Muscle layer of duodenum (tissue), 2 donors: ENCODE measurements around the gene GRIN1.
A peak's percentile ranks its signal among the peaks of the same experiment; 100 is the strongest.

Experiments
- H3K27ac ChIP-seq: one replicate; pipeline ENCODE4 v1.7.0; 2013; ENCODE audit warnings: mild to moderate bottlenecking, low read length
- H3K27me3 ChIP-seq: one replicate; pipeline ENCODE4 v1.7.0; 2013; ENCODE audit warnings: low read depth, mild to moderate bottlenecking, control low read depth, low read length
- H3K36me3 ChIP-seq, 2 donors: one replicate each; pipeline ENCODE4 v1.7.0; 2013; ENCODE audit warnings: low read length in 2 of 2, control low read depth in 1 of 2, mild to moderate bottlenecking in 1 of 2; ENCODE audit not compliant: insufficient read depth in 2 of 2, control insufficient read depth in 1 of 2
- H3K4me1 ChIP-seq, 2 donors: one replicate each; pipeline ENCODE4 v1.7.0; 2013; ENCODE audit warnings: low read length in 2 of 2, mild to moderate bottlenecking in 2 of 2, control low read depth in 1 of 2, moderate library complexity in 1 of 2; ENCODE audit not compliant: insufficient read depth in 2 of 2, control insufficient read depth in 1 of 2
- H3K4me3 ChIP-seq, 2 donors: one replicate each; pipeline ENCODE4 v1.7.0; 2013; ENCODE audit warnings: low read length in 2 of 2, low read depth in 1 of 2, mild to moderate bottlenecking in 1 of 2
- H3K9me3 ChIP-seq, 2 donors: one replicate each; pipeline ENCODE4 v1.7.0; 2013; ENCODE audit warnings: low read length in 2 of 2, control low read depth in 1 of 2, mild to moderate bottlenecking in 1 of 2; ENCODE audit not compliant: control insufficient read depth in 1 of 2
- donor health status: healthy.

The GRIN1 gene

DNA sequence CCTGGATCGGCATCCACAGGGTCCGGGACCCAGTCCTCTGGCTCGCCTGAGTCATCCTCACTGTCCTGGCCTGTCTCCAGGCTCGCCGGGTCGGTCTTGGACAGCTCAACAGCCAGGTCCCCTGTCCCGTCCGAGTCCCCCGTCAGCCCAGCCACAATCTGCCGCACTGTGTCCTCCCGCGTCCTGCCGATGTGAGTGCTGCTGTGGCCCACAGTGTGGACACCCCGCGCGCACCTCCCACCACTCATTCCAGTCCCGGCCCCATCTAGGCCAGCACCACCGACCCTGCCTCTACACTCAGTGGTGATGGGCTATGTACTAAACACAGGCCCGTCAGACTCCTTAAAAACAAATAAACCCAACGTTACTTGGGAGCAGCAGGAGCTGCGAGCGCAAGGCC lies 42.7 kb downstream of the GRIN1 start:
- H3K36me3 ChIP-seq: peaks cover 28 to 100% of the 10 kb centered on the region in 2 donors
- H3K27me3 ChIP-seq: no peaks in the 10 kb centered on the region
- no peak overlapping the region for H3K4me3 ChIP-seq
- H3K9me3 ChIP-seq: no peaks in the 10 kb centered on the region
- H3K27ac ChIP-seq: no peak overlapping the region
- peaks cover 1 to 12% of the 10 kb centered on the region in 2 donors for H3K4me1 ChIP-seq

DNA sequence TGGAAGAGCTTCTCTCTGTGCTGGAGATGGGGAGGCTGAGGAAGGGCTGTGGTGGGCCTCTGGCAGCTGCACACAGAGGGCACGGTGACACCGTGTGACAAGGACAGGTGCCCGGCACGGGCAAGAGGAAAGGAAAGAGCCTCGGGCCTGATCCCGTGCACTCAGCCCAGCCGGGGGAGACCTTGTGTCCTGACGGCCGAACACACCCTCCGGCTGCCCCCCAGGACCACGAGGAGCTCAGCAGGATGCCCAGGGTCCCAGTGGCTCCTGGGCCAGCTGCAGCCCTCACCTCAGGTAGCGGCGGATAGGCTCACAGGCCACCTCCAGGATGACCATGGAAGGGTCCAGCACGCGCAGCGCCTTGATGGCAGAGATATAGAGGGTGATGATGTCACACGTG lies 43.9 kb downstream of the GRIN1 start:
- Histone ChIP-seq H3K4me1 (peaks cover 11 to 24% of the 10 kb centered on the region in 2 donors), H3K36me3 (peaks cover 28 to 94% of the 10 kb centered on the region in 2 donors), H3K27me3 (no peaks in the 10 kb centered on the region), H3K9me3 (no peaks in the 10 kb centered on the region), H3K27ac (no peak overlapping the region), H3K4me3 (no peak overlapping the region)

DNA sequence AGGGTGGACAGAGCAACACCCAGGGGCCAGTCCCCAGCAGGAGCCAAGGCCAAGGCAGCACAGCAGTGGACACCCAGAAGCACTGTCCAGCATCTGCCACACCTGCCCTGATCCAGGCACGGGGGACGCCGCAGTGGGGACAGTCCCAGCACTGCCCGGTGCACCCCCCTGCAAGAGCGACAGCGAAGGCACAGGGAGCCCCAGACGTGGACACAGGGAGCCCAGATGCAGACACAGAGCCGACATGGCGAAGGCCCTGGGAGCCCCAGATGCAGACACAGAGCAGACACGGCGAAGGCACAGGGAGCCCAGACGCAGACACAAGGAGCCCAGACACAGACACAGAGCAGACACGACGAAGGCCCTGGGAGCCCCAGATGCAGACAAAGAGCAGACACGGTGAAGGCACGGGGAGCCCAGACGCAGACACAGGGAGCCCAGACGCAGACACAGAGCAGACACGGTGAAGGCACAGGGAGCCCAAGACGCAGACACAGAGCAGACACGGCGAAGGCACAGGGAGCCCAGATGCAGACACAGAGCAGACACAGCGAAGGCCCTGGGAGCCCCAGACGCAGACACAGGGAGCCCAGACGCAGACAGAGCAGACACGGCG lies 45.1 kb downstream of the GRIN1 start:
- no peak overlapping the region for H3K27ac ChIP-seq
- H3K9me3 ChIP-seq: no peaks in the 10 kb centered on the region
- peaks cover 28 to 92% of the 10 kb centered on the region in 2 donors for H3K36me3 ChIP-seq
- H3K27me3 ChIP-seq: no peaks in the 10 kb centered on the region
- peaks cover 11 to 26% of the 10 kb centered on the region in 2 donors for H3K4me1 ChIP-seq
- no peak overlapping the region for H3K4me3 ChIP-seq

DNA sequence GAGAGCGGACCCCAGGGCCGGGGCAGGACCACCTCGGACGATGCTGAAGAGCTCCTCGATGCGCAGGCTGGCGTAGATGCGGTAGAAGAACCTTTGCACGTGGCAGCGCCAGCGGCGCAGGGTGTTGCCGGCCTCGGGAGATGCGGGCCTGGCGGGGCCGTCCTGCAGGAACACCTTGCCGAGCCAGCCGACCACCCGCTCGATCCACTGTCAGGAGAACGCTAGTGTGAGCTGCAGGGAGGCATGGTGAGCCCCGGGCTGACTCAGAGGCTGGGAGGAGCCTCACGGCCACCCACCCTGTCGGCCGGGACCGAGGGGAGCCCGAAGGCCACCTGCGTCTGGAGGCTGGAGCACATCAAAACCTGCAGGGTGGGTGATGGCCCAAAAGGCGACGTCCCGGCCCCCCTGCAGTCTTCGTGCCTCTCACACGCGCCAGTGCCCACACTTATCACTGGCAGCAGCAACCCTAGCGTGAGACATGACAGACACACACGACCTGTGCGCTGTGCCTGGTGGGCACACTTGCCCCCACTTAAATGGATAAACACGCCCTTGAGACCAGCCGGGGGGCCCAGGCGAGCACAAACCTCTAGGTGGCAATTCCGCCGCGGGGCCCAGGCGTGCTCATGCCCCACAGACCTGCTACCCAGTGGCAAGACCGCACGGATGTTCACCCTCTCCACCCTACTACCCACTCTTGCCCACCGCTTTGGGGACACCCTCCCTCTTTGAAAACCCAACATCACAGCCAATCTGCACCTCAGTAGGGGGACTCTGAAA lies 46.1 kb downstream of the GRIN1 start:
- no peak overlapping the region for H3K4me3 ChIP-seq
- H3K27ac ChIP-seq: no peak overlapping the region
- no peaks in the 10 kb centered on the region for H3K27me3 ChIP-seq
- peaks cover 11 to 36% of the 10 kb centered on the region in 2 donors for H3K4me1 ChIP-seq
- peaks cover 23 to 87% of the 10 kb centered on the region in 2 donors for H3K36me3 ChIP-seq
- H3K9me3 ChIP-seq: no peaks in the 10 kb centered on the region

DNA sequence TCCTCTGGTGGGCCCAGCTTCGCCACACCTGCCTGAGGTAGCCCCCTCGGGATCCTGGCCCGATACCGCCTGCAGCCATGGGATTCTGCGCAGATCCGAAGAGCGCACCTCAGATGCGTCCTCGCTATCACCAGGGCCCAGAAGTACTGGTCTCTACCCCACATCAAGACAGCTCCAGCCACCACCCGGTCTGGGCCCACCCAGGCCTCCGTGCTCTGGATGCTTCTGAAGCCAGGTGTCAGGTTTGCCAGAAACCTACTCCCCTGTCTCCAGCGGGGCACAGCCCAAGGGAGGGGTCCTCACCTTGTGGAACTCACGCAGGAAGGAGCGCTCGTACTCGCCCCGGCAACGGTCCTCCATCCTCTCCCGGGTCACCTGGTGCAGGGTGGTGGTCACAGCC lies 47.0 kb downstream of the GRIN1 start:
- H3K4me3 ChIP-seq: no peak overlapping the region
- no peak overlapping the region for H3K27ac ChIP-seq
- H3K9me3 ChIP-seq: no peaks in the 10 kb centered on the region
- no peaks in the 10 kb centered on the region for H3K27me3 ChIP-seq
- peaks cover 20 to 86% of the 10 kb centered on the region in 2 donors for H3K36me3 ChIP-seq
- H3K4me1 ChIP-seq: peaks cover 11 to 43% of the 10 kb centered on the region in 2 donors

DNA sequence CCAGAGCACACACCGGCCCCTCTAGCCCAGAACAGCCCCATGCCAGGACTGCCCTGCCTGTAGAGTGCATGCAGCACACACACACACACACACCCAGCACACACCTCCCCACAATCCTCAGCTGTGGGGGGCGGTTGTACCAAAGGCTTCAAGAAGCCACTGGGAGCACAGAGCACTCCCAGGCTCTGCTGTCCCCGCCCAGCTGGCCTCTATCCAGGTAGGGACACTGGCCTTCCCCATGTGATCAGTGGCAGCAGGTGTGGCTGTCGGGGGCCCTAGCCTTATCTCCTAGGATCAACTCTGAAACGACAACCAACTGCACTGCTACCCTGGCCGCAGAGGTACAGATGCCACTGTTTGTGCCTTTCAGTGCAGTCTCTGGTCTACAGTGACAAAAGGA lies 47.4 kb downstream of the GRIN1 start:
- peaks cover 22 to 85% of the 10 kb centered on the region in 2 donors for H3K36me3 ChIP-seq
- no peak overlapping the region for H3K27ac ChIP-seq
- peak overlapping the region; percentile 86 to 100 for H3K4me3 ChIP-seq
- peaks cover 11 to 43% of the 10 kb centered on the region in 2 donors for H3K4me1 ChIP-seq
- no peaks in the 10 kb centered on the region for H3K27me3 ChIP-seq
- H3K9me3 ChIP-seq: no peaks in the 10 kb centered on the region

DNA sequence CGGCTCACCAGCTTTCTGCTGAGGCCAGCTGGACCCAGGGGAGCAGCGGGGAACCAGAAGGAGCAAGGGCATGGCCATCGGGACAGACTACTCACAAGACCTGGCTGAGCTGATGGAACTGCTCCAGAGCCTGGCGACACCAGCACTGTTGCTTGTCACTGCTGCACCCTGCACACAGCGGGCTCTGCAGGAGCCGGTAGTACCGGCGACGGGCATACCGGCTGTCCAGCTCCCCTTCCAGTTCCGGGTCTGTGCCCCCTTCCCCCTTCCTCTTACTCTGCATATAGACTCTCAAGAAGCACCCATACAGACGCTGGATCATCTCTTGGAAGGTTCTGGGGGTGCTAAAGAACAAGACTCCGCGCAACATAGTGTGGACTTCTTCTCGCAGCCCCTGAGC lies 48.4 kb downstream of the GRIN1 start:
- Histone ChIP-seq H3K27me3 (no peaks in the 10 kb centered on the region), H3K9me3 (no peaks in the 10 kb centered on the region), H3K4me1 (peaks cover 11 to 43% of the 10 kb centered on the region in 2 donors), H3K27ac (no peak overlapping the region), H3K36me3 (peaks cover 22 to 75% of the 10 kb centered on the region in 2 donors), H3K4me3 (peak overlapping the region; percentile 86 to 100)

DNA sequence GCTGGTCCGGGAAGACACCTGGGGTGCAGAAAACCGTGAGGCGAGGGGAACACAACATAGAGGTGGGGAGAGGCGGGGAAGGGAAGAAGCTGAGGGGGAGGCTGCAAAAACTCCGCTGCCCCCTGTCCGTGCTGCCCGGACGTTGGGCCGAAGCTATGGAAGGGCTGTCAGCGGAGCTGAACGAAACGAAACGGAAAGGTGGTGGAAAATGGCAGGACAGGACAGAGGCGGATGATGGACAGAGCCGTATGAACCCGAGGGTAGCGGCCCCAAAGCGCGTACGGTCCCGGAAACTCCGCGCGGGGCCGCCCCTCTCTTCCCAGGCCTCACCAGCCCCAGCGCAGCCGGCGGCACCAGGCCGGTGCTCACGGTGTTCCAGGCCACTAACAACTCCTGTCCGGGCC lies 49.1 kb downstream of the GRIN1 start:
- peaks cover 11 to 43% of the 10 kb centered on the region in 2 donors for H3K4me1 ChIP-seq
- H3K9me3 ChIP-seq: no peaks in the 10 kb centered on the region
- H3K4me3 ChIP-seq: peak overlapping the region; percentile 86 to 100
- no peaks in the 10 kb centered on the region for H3K27me3 ChIP-seq
- H3K27ac ChIP-seq: peak overlapping the region; percentile 71
- peaks cover 20 to 68% of the 10 kb centered on the region in 2 donors for H3K36me3 ChIP-seq

DNA sequence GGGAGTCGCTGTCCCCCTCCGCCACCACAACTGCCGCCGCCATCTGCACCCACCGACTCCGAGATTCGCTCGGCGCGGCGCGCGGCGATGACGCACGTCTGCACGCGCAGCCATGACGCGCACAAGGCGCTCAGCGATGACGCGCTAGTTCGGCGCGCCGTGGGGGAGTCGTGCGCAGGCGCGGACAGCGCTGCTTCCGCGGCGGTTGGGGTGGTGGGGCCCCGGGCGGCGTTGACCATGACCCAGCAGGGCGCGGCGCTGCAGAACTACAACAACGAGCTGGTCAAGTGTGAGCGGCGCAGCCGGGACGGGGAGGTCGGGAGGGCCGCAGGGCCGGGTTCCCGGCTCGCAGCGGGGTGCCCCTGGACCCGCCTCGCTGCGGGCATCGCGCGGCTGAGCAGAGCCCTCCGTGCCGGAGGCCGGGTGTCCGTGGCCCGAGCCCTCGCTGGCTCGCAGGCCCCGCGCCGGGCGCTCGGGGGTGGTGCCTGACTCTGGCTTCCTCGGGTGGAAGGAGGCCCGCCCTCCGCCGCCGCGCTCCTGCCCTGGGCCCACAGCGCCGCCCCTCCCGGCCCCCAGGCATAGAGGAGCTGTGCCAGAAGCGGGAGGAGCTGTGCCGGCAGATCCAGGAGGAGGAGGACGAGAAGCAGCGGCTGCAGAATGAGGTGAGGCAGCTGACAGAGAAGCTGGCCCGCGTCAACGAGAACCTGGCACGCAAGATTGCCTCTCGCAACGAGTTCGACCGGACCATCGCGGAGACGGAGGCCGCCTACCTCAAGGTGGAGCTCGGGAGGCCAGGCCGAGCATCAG lies 49.7 kb downstream of the GRIN1 start, which contains the start of the genes ANAPC2 and SSNA1:
Gene ANAPC2, minus strand, starts transcription at position 71 of the 807 bp plus-strand sequence. Its CDS starts 28 bp downstream, at position 43.
Gene SSNA1, plus strand, starts transcription at position 187 of the 807 bp plus-strand sequence. Its CDS starts 51 bp downstream, at position 238.
- peaks cover 11 to 43% of the 10 kb centered on the region in 2 donors for H3K4me1 ChIP-seq
- H3K9me3 ChIP-seq: no peaks in the 10 kb centered on the region
- peaks cover 14 to 62% of the 10 kb centered on the region in 2 donors for H3K36me3 ChIP-seq
- no peaks in the 10 kb centered on the region for H3K27me3 ChIP-seq
- peak within 1 kb of the TSS; percentile 71 for H3K27ac ChIP-seq
- H3K4me3 ChIP-seq: peak within 1 kb of the TSS; percentile 86 to 100

DNA sequence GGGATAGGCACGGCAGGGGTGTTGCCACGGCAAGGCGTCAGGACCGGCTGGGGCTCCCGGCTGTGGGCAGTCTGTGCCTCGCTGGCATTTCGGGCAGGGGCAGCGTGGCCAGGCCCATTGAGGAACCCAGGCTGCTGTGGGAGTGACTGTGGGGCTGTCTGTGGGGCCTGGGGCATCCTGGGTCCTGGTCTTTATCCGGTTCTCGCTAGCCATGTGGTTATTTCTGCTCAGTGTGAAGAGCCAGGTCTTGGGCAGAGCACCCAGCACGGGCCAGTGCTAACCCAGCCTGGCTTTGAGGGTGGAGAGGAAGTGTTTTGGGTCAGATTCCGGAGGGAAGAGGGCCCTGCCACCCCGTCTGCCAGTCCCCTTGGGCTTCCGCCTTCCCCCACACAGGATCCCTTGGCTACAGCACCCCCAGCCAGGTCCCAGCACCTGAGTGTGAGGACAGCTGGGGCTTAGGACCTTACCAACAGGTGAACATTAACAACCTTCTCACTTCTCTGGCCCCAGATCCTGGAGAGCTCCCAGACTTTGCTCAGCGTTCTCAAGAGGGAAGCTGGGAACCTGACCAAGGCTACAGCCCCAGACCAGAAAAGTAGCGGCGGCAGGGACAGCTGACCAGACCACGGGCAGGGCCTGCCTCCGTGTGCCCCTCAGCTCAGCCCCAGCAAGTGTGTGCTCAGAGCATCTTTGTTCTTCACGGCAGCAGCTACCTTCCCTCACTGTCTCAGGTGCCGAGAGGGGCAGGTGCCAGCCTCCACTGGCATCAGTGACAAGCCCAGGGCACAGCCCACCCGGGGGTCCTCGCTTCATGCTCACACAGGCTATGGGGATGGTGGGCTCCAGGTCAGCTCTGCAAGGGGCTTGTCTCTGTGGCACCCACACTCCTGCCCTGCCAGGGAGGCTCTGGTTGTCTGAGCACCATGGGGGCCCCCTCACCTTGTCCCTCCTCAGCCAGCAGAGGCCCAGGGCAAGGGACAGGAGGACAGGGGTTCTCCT lies 50.6 kb downstream of the GRIN1 start:
- peaks cover 11 to 43% of the 10 kb centered on the region in 2 donors for H3K4me1 ChIP-seq
- no peaks in the 10 kb centered on the region for H3K9me3 ChIP-seq
- H3K27ac ChIP-seq: peak overlapping the region; percentile 71
- H3K36me3 ChIP-seq: peaks cover 9 to 53% of the 10 kb centered on the region in 2 donors
- H3K4me3 ChIP-seq: peak overlapping the region; percentile 86 to 100
- no peaks in the 10 kb centered on the region for H3K27me3 ChIP-seq
